H1 (cell line): Measurements from ENCODE around the gene PNMA8C. TPM values are rescaled to one million over a fixed set of nuclear protein-coding genes. Genes with fewer than 3 reads are reported as not detected.

Experiments used
- BRCA1 ChIP-seq: IDR thresholded peaks from 2 replicates; pipeline ENCODE4 v1.6.1; 2012; ENCODE audit warnings: low read depth, low read length, improper control_type of control experiment
- CBX5 ChIP-seq: fragments of 300-800, 300-1000 bp; sonication (generic); IDR thresholded peaks from 2 replicates; pipeline ENCODE4 v1.7.1; 2016; ENCODE audit warnings: antibody characterized with exemption, low read length, low read depth
- HDAC6 ChIP-seq: IDR thresholded peaks from one replicate; pipeline ENCODE4 v1.7.1; 2012; ENCODE audit warnings: low read depth, mild to moderate bottlenecking, inconsistent platforms, low read length, moderate library complexity
- KDM1A ChIP-seq: fragments of 200-600, 300-600 bp; sonication (generic); IDR thresholded peaks from 2 replicates; pipeline ENCODE4 v1.7.1; 2016; ENCODE audit warnings: mild to moderate bottlenecking, low read length, borderline replicate concordance
- KDM4A ChIP-seq: IDR thresholded peaks from one replicate; pipeline ENCODE4 v1.7.1; 2012; ENCODE audit warnings: low read depth, mild to moderate bottlenecking, moderate library complexity, low read length, inconsistent platforms; ENCODE audit not compliant: severe bottlenecking
- KDM5A ChIP-seq: fragments of 200-600 bp; IDR thresholded peaks from 2 replicates; pipeline ENCODE4 v1.7.1; 2012; ENCODE audit warnings: mild to moderate bottlenecking, low read length, inconsistent platforms, mixed read lengths
- NANOG ChIP-seq: IDR thresholded peaks from 2 replicates; pipeline ENCODE4 v1.6.1; 2011; ENCODE audit warnings: low read length, low read depth, mild to moderate bottlenecking, inconsistent platforms; ENCODE audit not compliant: insufficient read depth, poor library complexity, severe bottlenecking
- POU5F1 ChIP-seq: IDR thresholded peaks from 2 replicates; pipeline ENCODE4 v1.6.1; 2011; ENCODE audit warnings: low read depth, mild to moderate bottlenecking, low read length, moderate library complexity
- RBBP5 ChIP-seq: IDR thresholded peaks from 2 replicates; pipeline ENCODE4 v1.7.1; 2012; ENCODE audit warnings: low read depth, mild to moderate bottlenecking, inconsistent platforms, low read length, moderate library complexity, borderline replicate concordance
- TBP ChIP-seq: IDR thresholded peaks from 2 replicates; pipeline ENCODE4 v1.6.1; 2011; ENCODE audit warnings: low read depth, low read length, improper control_type of control experiment
- polyA plus RNA-seq, 7 experiments: library from polyadenylated mRNA; depleted of rRNA in 3 of 7; stranded (reverse) in 5 of 7; unstranded in 2 of 7; fragments of >200 nt in 5 of 7; fragments of 200-250 nt in 2 of 7; gene quantifications; 1 replicate in 5 of 7; 2 replicates in 1 of 7; 4 replicates in 1 of 7; pipeline versions ENCODE4 v1.2.1 to v1.2.3, GENCODE V29; 2011 to 2013; ENCODE audit warnings: missing spikeins in 2 of 7, mixed read lengths in 2 of 7
- total RNA-seq: library from RNA; stranded (reverse); fragmentation: NEBNext Ultra II Directional; extraction: Animal tissue kit (Norgen Biotek cat#: 25700); gene quantifications from 2 replicates; pipeline ENCODE4 v1.2.1, GENCODE V29; 2021

The PNMA8C gene
- total and polyA plus RNA-seq, 2 of the 8 experiments (the other 6 are each of a cell fraction or from before 2014, with no cell fraction given) = 0.53 to 1.8 TPM

DNA sequence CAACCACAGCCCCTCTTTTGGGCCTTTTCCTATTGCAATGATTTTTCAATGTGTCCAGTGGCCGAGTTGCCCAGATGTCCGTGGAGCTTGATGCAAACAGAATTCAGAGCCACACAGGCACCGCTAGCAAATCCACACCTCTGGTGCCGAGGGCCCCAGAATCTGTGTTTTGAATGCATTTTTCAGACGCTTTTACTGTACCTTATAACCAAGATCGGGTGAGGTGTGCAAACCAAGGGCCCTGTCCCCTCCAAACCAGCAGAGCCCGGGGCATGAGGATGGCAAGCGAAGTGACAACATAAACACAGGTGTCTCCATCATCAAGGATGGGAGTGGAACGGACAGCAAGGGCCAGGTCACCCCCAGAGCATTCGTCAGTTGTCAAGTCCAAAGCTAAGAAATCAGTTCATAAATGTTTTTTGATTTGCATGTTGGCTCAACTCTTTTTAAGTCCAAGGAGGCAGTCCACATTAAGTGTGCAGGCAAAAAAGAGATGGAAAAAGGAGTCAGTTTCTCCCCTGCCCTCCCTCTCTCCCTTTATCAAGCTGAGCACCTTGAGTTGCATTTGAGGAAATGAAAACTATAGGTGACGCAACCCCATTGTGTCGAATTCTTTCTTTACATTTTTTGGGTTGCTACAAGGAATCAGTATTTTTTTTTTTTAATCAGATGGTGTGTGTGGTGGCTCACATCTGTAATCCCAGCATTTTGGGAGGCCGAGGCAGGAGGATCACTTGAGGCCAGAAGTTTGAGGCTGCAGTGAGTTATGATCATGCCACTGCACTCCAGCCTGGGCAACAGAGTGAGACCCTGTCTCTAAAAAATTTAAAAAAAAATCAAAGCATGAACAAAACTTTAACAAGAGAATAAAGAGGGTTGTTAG lies 18.3 kb downstream of the PNMA8C start (continued):
- TF ChIP-seq NANOG (no peak), HDAC6 (no peak), KDM5A (no peak), TBP (no peak), BRCA1 (no peak), RBBP5 (no peak), POU5F1 (no peak), KDM1A (no peak), CBX5 (no peak), KDM4A (no peak)
- TF ChIP-seq, all 59 proteins: peak for 0
